ENCODE data around the gene PIK3R5. TPM values are rescaled to one million over a fixed set of nuclear protein-coding genes. Genes with fewer than 3 reads are reported as not detected.

PIK3R5 gene
- total RNA-seq, 1 donor from 2014 or later: 36.8 TPM

- intact Hi-C loops (cut with micrococcal nuclease): no loop called here
- no peak for DNase-seq
- H3K9me3 Mint-ChIP-seq: peaks cover 16% of the 10 kb centered on the region
- H3K27ac Mint-ChIP-seq: no peak overlapping the region
- no peak overlapping the region for H3K4me3 Mint-ChIP-seq
- peaks cover 14% of the 10 kb centered on the region for H3K36me3 Mint-ChIP-seq (ENCODE audit: low read depth)
- H3K27me3 Mint-ChIP-seq: no peaks in the 10 kb centered on the region
- H3K4me1 Mint-ChIP-seq: peaks cover 19% of the 10 kb centered on the region
These were observed 4.4 kb upstream of the PIK3R5 start for GRCh38 chr17:8969901-8970300.

DNA sequence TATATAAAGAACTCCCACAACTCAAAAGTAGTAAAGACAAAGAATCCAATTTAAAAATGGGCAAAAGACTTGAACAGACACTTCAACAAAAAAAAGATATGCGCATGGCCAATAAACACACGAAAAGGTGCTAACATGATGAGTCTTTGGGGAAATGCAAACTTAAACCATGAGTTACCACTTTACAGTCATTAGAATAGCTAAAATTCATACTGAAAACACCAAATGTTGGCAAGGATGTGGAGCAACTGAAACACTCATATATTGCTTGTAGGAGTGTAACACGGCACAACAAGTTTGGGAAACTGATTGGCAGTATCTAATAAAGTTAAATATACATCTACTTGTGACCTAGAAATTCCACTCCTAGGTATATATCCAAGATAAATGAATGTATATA, 3.0 kb upstream of the PIK3R5 start:
- DNase-seq: no peak
- H3K36me3 Mint-ChIP-seq (ENCODE audit: low read depth): peaks cover 19% of the 10 kb centered on the region
- H3K27me3 Mint-ChIP-seq: no peaks in the 10 kb centered on the region
- intact Hi-C loops (cut with micrococcal nuclease): no loop called here
- H3K4me3 Mint-ChIP-seq: no peak overlapping the region
- peaks cover 29% of the 10 kb centered on the region for H3K4me1 Mint-ChIP-seq
- H3K27ac Mint-ChIP-seq: peak overlapping the region; percentile 13
- H3K9me3 Mint-ChIP-seq: peaks cover 16% of the 10 kb centered on the region

- H3K27me3 Mint-ChIP-seq: no peaks in the 10 kb centered on the region
- H3K36me3 Mint-ChIP-seq (ENCODE audit: low read depth): peaks cover 23% of the 10 kb centered on the region
- H3K27ac Mint-ChIP-seq: peak overlapping the region; percentile 13
- H3K4me1 Mint-ChIP-seq: peaks cover 35% of the 10 kb centered on the region
- intact Hi-C loops (cut with micrococcal nuclease): no loop called here
- DNase-seq: no peak
- peak overlapping the region; percentile 22 for H3K4me3 Mint-ChIP-seq
- H3K9me3 Mint-ChIP-seq: peaks cover 16% of the 10 kb centered on the region
These were observed 2.4 kb upstream of the PIK3R5 start for GRCh38 chr17:8967861-8968260.

GRCh38 chr17:8966926-8967325, 1.4 kb upstream of the PIK3R5 start:
- Mint-ChIP-seq H3K4me3 (peak overlapping the region; percentile 93), H3K9me3 (peaks cover 13% of the 10 kb centered on the region), H3K4me1 (peaks cover 41% of the 10 kb centered on the region), H3K27me3 (no peaks in the 10 kb centered on the region), H3K36me3 (ENCODE audit: low read depth) (peaks cover 26% of the 10 kb centered on the region), H3K27ac (peak overlapping the region; percentile 16)
- intact Hi-C loops (cut with micrococcal nuclease): no loop called here
- DNase-seq: no peak

- peaks cover 55% of the 10 kb centered on the region for H3K4me1 Mint-ChIP-seq
- H3K27me3 Mint-ChIP-seq: no peaks in the 10 kb centered on the region
- H3K4me3 Mint-ChIP-seq: peak overlapping the region; percentile 93
- intact Hi-C loops (cut with micrococcal nuclease): loop anchor here (1.0 to 2.0 kb wide), 4 partner anchors 9 to 106 kb away; no protein-coding TSS in a partner anchor
- DNase-seq: peak; percentile 86
- H3K27ac Mint-ChIP-seq: peak overlapping the region; percentile 96
- H3K9me3 Mint-ChIP-seq: peaks cover 10% of the 10 kb centered on the region
- peaks cover 38% of the 10 kb centered on the region for H3K36me3 Mint-ChIP-seq (ENCODE audit: low read depth)
These were observed 610 bp downstream of the PIK3R5 start for GRCh38 chr17:8964801-8965393.

GRCh38 chr17:8963647-8964258, 1.8 kb downstream of the PIK3R5 start:
- DNase-seq: peak; percentile 71
- intact Hi-C loops (cut with micrococcal nuclease): loop anchor here (1.0 to 2.0 kb wide), 2 partner anchors 7 to 105 kb away; no protein-coding TSS in a partner anchor
- peaks cover 10% of the 10 kb centered on the region for H3K9me3 Mint-ChIP-seq
- peaks cover 46% of the 10 kb centered on the region for H3K36me3 Mint-ChIP-seq (ENCODE audit: low read depth)
- H3K27ac Mint-ChIP-seq: peak overlapping the region; percentile 97
- H3K27me3 Mint-ChIP-seq: no peaks in the 10 kb centered on the region
- peak overlapping the region; percentile 93 for H3K4me3 Mint-ChIP-seq
- peaks cover 67% of the 10 kb centered on the region for H3K4me1 Mint-ChIP-seq

DNA sequence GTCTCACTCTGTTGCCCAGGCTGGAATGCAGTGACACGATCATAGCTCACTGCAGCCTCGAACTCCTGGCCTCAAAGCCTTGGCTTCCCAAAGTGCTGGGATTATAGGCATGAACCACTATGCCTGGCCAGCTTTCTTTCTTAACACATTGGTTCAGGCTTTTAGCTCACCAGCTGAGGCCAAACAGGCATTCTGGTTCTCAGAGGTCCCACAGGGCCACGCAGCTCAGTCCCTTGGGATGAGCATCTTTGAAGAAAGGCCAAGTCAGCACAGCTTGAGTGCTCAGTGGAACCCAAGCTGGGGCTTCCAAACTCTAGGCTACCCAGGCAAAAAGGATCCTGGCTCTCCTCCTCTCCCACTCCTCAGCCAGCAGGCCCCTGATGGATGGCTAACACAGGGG, 2.5 kb downstream of the PIK3R5 start:
- Mint-ChIP-seq H3K9me3 (peaks cover 4% of the 10 kb centered on the region), H3K4me1 (peaks cover 69% of the 10 kb centered on the region), H3K27ac (peak overlapping the region; percentile 97), H3K4me3 (peak overlapping the region; percentile 93), H3K27me3 (no peaks in the 10 kb centered on the region), H3K36me3 (ENCODE audit: low read depth) (peaks cover 45% of the 10 kb centered on the region)
- intact Hi-C loops (cut with micrococcal nuclease): no loop called here
- DNase-seq: no peak

- Mint-ChIP-seq H3K4me3 (peak overlapping the region; percentile 14), H3K27ac (no peak overlapping the region), H3K36me3 (ENCODE audit: low read depth) (peaks cover 49% of the 10 kb centered on the region), H3K27me3 (no peaks in the 10 kb centered on the region), H3K4me1 (peaks cover 70% of the 10 kb centered on the region), H3K9me3 (no peaks in the 10 kb centered on the region)
- no peak for DNase-seq
- intact Hi-C loops (cut with micrococcal nuclease): no loop called here
These were observed 3.7 kb downstream of the PIK3R5 start for GRCh38 chr17:8961829-8962228.

DNA sequence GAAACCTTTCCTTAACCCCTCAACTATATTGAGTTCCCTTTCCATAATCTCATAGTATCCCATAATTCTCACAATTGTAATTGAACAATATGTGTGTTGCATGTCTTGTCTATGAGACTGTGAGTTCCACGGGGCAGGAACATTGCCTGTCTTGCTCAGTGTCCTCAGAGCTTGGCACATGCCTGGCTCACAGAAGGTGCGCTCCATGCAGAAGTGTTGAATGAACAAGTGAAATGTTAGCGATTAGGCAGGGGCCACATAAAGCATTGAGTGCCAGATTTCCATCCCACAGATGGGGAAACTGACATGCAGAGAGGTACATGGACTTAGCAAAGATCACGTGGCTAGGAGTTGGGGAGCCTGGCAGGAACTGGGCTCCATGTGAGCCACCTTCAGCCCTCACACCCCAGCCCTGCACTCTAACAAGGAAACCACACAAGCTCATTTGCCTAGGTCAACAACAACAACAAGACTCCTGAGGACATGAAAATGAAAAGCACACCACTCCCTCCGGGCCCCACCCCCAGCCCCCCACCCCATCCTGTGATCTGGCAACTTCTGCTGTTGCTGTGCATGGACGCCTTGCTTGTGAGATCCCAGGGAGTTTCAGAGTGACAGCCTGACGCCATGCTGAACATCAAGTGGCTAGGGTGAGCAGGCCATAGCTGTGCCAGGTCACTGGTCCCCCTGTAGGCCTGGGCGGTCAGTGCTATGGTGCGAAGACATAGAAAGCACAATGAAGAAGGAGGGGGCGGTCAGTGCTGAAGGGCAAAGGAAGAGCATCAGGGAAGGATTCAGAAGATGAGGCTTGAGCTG, 5.0 kb downstream of the PIK3R5 start:
- H3K27ac Mint-ChIP-seq: peak overlapping the region; percentile 49
- H3K36me3 Mint-ChIP-seq (ENCODE audit: low read depth): peaks cover 54% of the 10 kb centered on the region
- H3K4me3 Mint-ChIP-seq: peak overlapping the region; percentile 65
- DNase-seq: peak; percentile 65
- peaks cover under 1% of the 10 kb centered on the region for H3K9me3 Mint-ChIP-seq
- intact Hi-C loops (cut with micrococcal nuclease): no loop called here
- peaks cover 81% of the 10 kb centered on the region for H3K4me1 Mint-ChIP-seq
- no peaks in the 10 kb centered on the region for H3K27me3 Mint-ChIP-seq

GRCh38 chr17:8959312-8959918, 6.1 kb downstream of the PIK3R5 start:
- intact Hi-C loops (cut with micrococcal nuclease): no loop called here
- Mint-ChIP-seq H3K9me3 (peaks cover 4% of the 10 kb centered on the region), H3K27ac (peak overlapping the region; percentile 88), H3K36me3 (ENCODE audit: low read depth) (peaks cover 59% of the 10 kb centered on the region), H3K27me3 (no peaks in the 10 kb centered on the region), H3K4me3 (peak overlapping the region; percentile 44), H3K4me1 (peaks cover 85% of the 10 kb centered on the region)
- peak; percentile 57 for DNase-seq

DNA sequence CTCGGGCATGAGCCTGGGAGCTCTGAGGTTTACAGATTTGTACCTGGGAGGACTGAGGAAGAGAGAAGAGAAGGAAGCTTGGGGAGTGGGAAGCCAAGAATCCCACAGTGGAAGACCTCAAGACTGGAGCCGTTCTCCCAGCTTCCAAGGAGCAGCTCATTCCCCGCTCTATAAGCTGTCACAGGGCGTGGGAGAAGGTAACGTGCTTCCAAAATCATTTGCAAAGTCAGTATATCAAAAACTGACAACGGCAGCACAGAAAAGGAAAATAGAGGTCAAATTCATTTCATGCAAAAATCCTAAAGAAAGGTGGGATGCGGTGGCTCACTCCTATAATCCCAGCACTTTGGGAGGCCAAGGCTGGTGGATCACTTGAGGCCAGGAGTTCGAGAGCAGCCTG, 7.8 kb downstream of the PIK3R5 start:
- Mint-ChIP-seq H3K36me3 (ENCODE audit: low read depth) (peaks cover 58% of the 10 kb centered on the region), H3K4me1 (peaks cover 85% of the 10 kb centered on the region), H3K27me3 (no peaks in the 10 kb centered on the region), H3K27ac (peak overlapping the region; percentile 68), H3K9me3 (peaks cover 4% of the 10 kb centered on the region), H3K4me3 (peak overlapping the region; percentile 57)
- DNase-seq: no peak
- intact Hi-C loops (cut with micrococcal nuclease): loop anchor here (1.0 kb wide), 1 partner anchor 8 kb away; no protein-coding TSS in a partner anchor

DNA sequence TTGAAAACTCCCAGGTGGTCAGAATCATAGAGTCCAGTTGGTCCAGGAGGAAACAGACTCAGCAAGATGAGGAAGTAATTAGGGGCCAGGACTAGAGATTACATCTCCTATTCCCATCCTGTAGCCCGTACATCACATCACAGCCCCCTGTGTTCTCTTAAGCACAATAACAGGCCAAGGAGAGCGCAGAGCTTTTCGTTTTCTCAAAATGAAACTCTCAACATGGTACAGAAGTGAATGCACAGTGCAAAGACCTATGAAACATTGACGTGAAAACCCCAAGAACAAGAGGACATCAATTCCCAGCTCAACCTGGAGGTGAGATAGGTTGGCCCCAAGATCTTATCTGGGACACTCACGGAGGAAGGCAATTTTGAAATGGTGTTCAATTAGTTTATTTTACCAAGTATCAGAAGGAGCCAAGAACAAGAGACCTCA, 9.0 kb downstream of the PIK3R5 start:
- H3K4me3 Mint-ChIP-seq: peak overlapping the region; percentile 41
- intact Hi-C loops (cut with micrococcal nuclease): loop anchor here (1.0 kb wide), 4 partner anchors 8 to 34 kb away; no protein-coding TSS in a partner anchor

More for the DNA sequence above, 9.0 kb downstream of the PIK3R5 start:
- Mint-ChIP-seq H3K36me3 (ENCODE audit: low read depth) (peaks cover 61% of the 10 kb centered on the region), H3K9me3 (peaks cover 4% of the 10 kb centered on the region), H3K4me1 (peaks cover 88% of the 10 kb centered on the region), H3K27ac (peak overlapping the region; percentile 84), H3K27me3 (no peaks in the 10 kb centered on the region)
- peak; percentile 67 for DNase-seq

Measured in activated CD4-positive, alpha-beta T cell treated with anti-CD3 and anti-CD28 coated beads, Interleukin-2, amount 10 ng/mL, durations not matched to agents 24 days and 14 days (primary cell).